Measurements from ENCODE around the gene BCR. TPM values are rescaled to one million over a fixed set of nuclear protein-coding genes. Genes with fewer than 3 reads are reported as not detected.

Gene BCR
- total and polyA plus RNA-seq, 2 of the 8 experiments (the other 6 are each of a cell fraction or from before 2014, with no cell fraction given), result 66.7 to 130 TPM

DNA sequence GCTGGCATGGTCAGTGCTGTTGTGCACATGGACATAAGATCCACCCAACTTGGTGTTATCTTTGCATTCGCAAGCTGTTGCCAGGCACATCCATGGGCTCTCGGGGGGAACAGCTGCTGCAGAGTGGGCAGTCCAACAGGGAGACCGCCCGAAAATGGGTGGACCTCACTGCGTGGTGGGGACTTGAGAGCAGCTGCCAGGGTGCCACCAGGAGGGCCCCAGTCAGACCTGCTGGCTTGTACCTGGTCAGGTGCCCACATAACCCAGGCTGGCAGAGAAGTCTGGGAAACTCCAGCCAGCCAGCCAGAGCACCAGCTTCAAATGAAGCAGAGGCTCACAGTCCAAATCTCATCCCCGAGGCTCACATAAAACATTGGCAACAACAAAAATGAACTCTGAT is 120.2 kb downstream of the BCR start:
- Histone ChIP-seq H3K23me2 (ENCODE audit: low read depth, low read length) (no peaks in the 10 kb centered on the region), H4K5ac (ENCODE audit: insufficient read length, low read depth, low read length) (no peak overlapping the region), H3K27ac (ENCODE audit: low read depth, low read length) (no peak overlapping the region), H3K4ac (replicated peaks; ENCODE audit: insufficient read length, low read depth, low read length) (no peak overlapping the region), H3K56ac (replicated peaks; ENCODE audit: insufficient read length, low read depth, low read length) (no peak overlapping the region), H2AFZ (ENCODE audit: low read length) (no peak overlapping the region), H3K23ac (ENCODE audit: insufficient read length) (no peak overlapping the region), H2BK5ac (ENCODE audit: low read depth, low read length) (no peak overlapping the region), H3K36me3 (ENCODE audit: control insufficient read depth in 2 of 4, insufficient read depth in 4 of 4, low read length in 3 of 4) (peaks cover 3 to 37% (median 15%) of the 10 kb centered on the region in 4 experiments; a peak in 6 of 8 replicates), H3K27me3 (replicated peaks in 1 of 4; ENCODE audit: control insufficient read depth in 3 of 4, extremely low read depth in 1 of 4, insufficient read depth in 3 of 4, low read length in 3 of 4) (no peaks in the 10 kb centered on the region), H2BK12ac (ENCODE audit: low read depth, low read length) (no peak overlapping the region), H3K14ac (ENCODE audit: insufficient read length) (no peak overlapping the region), H3K79me2 (ENCODE audit: control insufficient read depth in 1 of 2, insufficient read depth in 2 of 2, low read length in 2 of 2) (no peaks in the 10 kb centered on the region), H3K18ac (ENCODE audit: extremely low read depth, low read length) (no peak overlapping the region), H4K8ac (ENCODE audit: extremely low read depth, insufficient read depth, low read length) (no peak overlapping the region), H2BK20ac (ENCODE audit: low read length) (no peak overlapping the region), H2BK120ac (replicated peaks; ENCODE audit: low read depth, low read length) (no peak overlapping the region), H2BK15ac (ENCODE audit: low read length) (no peak overlapping the region), H4K20me1 (replicated peaks in 1 of 2; ENCODE audit: control insufficient read depth in 1 of 2, insufficient read depth in 2 of 2, low read length in 2 of 2) (peaks cover 2 to 7% of the 10 kb centered on the region in 2 experiments), H3K4me3 (ENCODE audit: extremely low read depth in 1 of 4, insufficient read depth in 2 of 4, low read depth in 3 of 4, low read length in 4 of 4) (no peak overlapping the region), H3K4me1 (replicated peaks in 1 of 4; ENCODE audit: control insufficient read depth in 3 of 4, insufficient read depth in 4 of 4, low read length in 3 of 4) (no peaks in the 10 kb centered on the region), H3K9ac (replicated peaks in 1 of 4; ENCODE audit: extremely low read depth in 1 of 4, low read depth in 3 of 4, low read length in 3 of 4) (no peak overlapping the region), H3K9me3 (ENCODE audit: insufficient read depth in 2 of 2, low read depth in 1 of 2, low read length in 1 of 2) (no peaks in the 10 kb centered on the region), H3K79me1 (ENCODE audit: low read depth, low read length) (no peaks in the 10 kb centered on the region), H3K4me2 (ENCODE audit: insufficient read depth in 1 of 2, low read depth in 2 of 2, low read length in 2 of 2) (no peak overlapping the region), H2AK5ac (ENCODE audit: low read depth, low read length) (no peak overlapping the region), H4K91ac (replicated peaks; ENCODE audit: insufficient read length, low read length) (no peak overlapping the region)
- ChIA-PET CTCF (ENCODE audit: partially characterized antibody) (interaction anchor here (0.6 to 2.6 kb wide), 3 partner anchors 16 to 86 kb away, joined by 3 to 7 read pairs (median 4); no protein-coding TSS in a partner anchor), POLR2A (ENCODE audit: partially characterized antibody) (no interaction called here)
- DNase-seq (ENCODE audit: low read depth in 1 of 2, low spot score in 2 of 2) (no peak), FAIRE-seq (no peak)
- TF ChIP-seq TEAD4 (IDR thresholded peaks at IDR 0.05; ENCODE audit: low read depth, low read length), result no peak
- no peak for TF ChIP-seq KDM4A (IDR thresholded peaks at IDR 0.05; ENCODE audit: low read depth, low read length, severe bottlenecking)
- no peak for TF ChIP-seq SP2 (IDR thresholded peaks at IDR 0.05; ENCODE audit: low read length)
- 83% methylated on average over 6 of the region's 6 CpGs; no CpG with 5 or more reads in 1 of the 2 experiments for WGBS, 2 experiments (ENCODE audit: extremely low coverage in 1 of 2, insufficient coverage in 1 of 2, insufficient read length in 1 of 2, insufficient replicate concordance in 2 of 2, low coverage in 1 of 2, low lambda C conversion rate in 2 of 2, missing lambda C conversion rate in 1 of 2)

Measured in H1 (cell line).